Body of pancreas (tissue), 4 donors: Measurements from ENCODE around the gene SCAMP1. TPM values are rescaled to one million over a fixed set of nuclear protein-coding genes. Genes with fewer than 3 reads are reported as not detected.
A peak's percentile ranks its signal among the peaks of the same experiment; 100 is the strongest.

Experiments used
- ATAC-seq: fragments of 150-250 bp; one replicate; pipeline ENCODE4 v1.9.1; 2016
- DNase-seq, 4 donors: peaks; one replicate each; pipeline ENCODE4 v3.0.0-alpha.2; 2019
- H3K27ac ChIP-seq, 4 donors: fragments of 200-600 bp; sonication (generic); 1 replicate in 3 of 4; 2 replicates in 1 of 4; pipeline versions ENCODE4 v1.5.1 to v1.6.1; 2016 to 2019; ENCODE audit warnings: mild to moderate bottlenecking in 1 of 4, mixed read lengths in 1 of 4, moderate library complexity in 1 of 4
- H3K27me3 ChIP-seq, 2 donors: fragments of 200-600 bp; sonication (generic); one replicate each; pipeline ENCODE4 v1.6.0; 2016; ENCODE audit warnings: mild to moderate bottlenecking in 1 of 2
- H3K36me3 ChIP-seq, 2 donors: fragments of 200-600 bp; sonication (generic); replicated peaks in 1 of 2; 2 replicates each; pipeline ENCODE4 v1.5.1; 2016; ENCODE audit warnings: low read depth in 2 of 2; ENCODE audit not compliant: insufficient read depth in 1 of 2
- H3K4me1 ChIP-seq: fragments of 200-600 bp; sonication (generic); one replicate; pipeline ENCODE4 v1.6.0; 2016
- H3K4me3 ChIP-seq, 2 donors: fragments of 200-600 bp; sonication (generic); 1 replicate in 1 of 2; 2 replicates in 1 of 2; pipeline ENCODE4 v1.5.1; 2016 to 2019
- H3K9me3 ChIP-seq, 3 donors: fragments of 200-600 bp; sonication (generic); 1 replicate in 2 of 3; 2 replicates in 1 of 3; pipeline ENCODE4 v1.5.1; 2016
- CTCF ChIP-seq, 7 experiments: fragments of 450-650 bp in 4 of 7; fragments of 200-600 bp in 3 of 7; sonication (generic) in 3 of 7; IDR thresholded peaks; one replicate each; pipeline ENCODE4 v1.5.1; 2016 to 2019; ENCODE audit warnings: antibody characterized with exemption in 7 of 7
- POLR2A ChIP-seq, 3 donors: fragments of 450-650 bp; IDR thresholded peaks; one replicate each; pipeline ENCODE4 v1.6.1; 2016; ENCODE audit warnings: antibody characterized with exemption in 3 of 3, mild to moderate bottlenecking in 2 of 3
- WGBS, 2 donors: methylation state at CpG; one replicate each; pipeline ENCODE4 v1.1.5; 2017; 5-methylcytosine and 5-hydroxymethylcytosine counted together
- intact Hi-C: fragments of 100-400 bp; cut with DNase I; formaldehyde crosslinking; loops from one replicate; pipeline ENCODE4 v1.15.1; 2023
- total RNA-seq, 2 donors: library from RNA; depleted of rRNA; stranded (reverse); fragments of >200 nt; gene quantifications; one replicate each; pipeline ENCODE4 v1.1.0, GENCODE V29; 2016

Gene SCAMP1
- 10 to 100 TPM; 10.2 to 15.8 TPM for total RNA-seq

GRCh38 chr5:78359831-78360673 is at the start of gene SCAMP1:
Gene SCAMP1, plus strand, starts transcription at chr5:78360617. Its CDS starts 55 bp downstream, at chr5:78360672.
- Histone ChIP-seq H3K27me3 (no peaks in the 10 kb centered on the region), H3K4me3 (peak within 1 kb of the TSS; percentile 66 to 83), H3K36me3 (no peaks in the 10 kb centered on the region), H3K27ac (peak within 1 kb of the TSS; percentile 88 to 96 (median 94)), H3K9me3 (no peaks in the 10 kb centered on the region), H3K4me1 (peaks cover 25% of the 10 kb centered on the region)
- TF ChIP-seq CTCF (IDR thresholded peaks at IDR 0.05) = peak in 5 of 7 experiments; percentile 28 to 76 (median 50)
- peak; percentile 81 to 85 (median 83) for TF ChIP-seq POLR2A (IDR thresholded peaks at IDR 0.05)
- peak; percentile 89 to 93 (median 92) for DNase-seq
- ATAC-seq = peak; percentile 93
- WGBS, 2 donors = 0% methylated on average over 8 to 70 of the region's 79 CpGs
- intact Hi-C loops = no loop called here

- Histone ChIP-seq H3K27me3 (no peaks in the 10 kb centered on the region), H3K4me3 (no peak overlapping the region), H3K9me3 (no peaks in the 10 kb centered on the region), H3K36me3 (no peaks in the 10 kb centered on the region), H3K27ac (no peak overlapping the region), H3K4me1 (peaks cover 5% of the 10 kb centered on the region)
- DNase-seq (no peak), ATAC-seq (no peak)
- intact Hi-C loops = no loop called here
- WGBS, 2 donors = 82 to 86% methylated on average over 5 of the region's 5 CpGs
- no peak for TF ChIP-seq POLR2A (IDR thresholded peaks at IDR 0.05)
- no peak for TF ChIP-seq CTCF (IDR thresholded peaks at IDR 0.05)
These were observed 42.9 kb upstream of the SCAMP1 start for GRCh38 chr5:78317515-78317914.

GRCh38 chr5:78318337-78318736 is 42.1 kb upstream of the SCAMP1 start:
- no peak overlapping the region for H3K4me3 ChIP-seq
- H3K27me3 ChIP-seq = no peaks in the 10 kb centered on the region
- intact Hi-C loops = no loop called here
- TF ChIP-seq POLR2A (IDR thresholded peaks at IDR 0.05) = no peak
- no peak for TF ChIP-seq CTCF (IDR thresholded peaks at IDR 0.05)
- ATAC-seq = no peak
- WGBS, 2 donors = 93 to 99% methylated on average over 3 of the region's 3 CpGs
- H3K9me3 ChIP-seq = no peaks in the 10 kb centered on the region
- DNase-seq = no peak
- H3K36me3 ChIP-seq = no peaks in the 10 kb centered on the region
- no peak overlapping the region for H3K27ac ChIP-seq
- H3K4me1 ChIP-seq = peaks cover 5% of the 10 kb centered on the region

- Histone ChIP-seq H3K27ac (no peak overlapping the region), H3K27me3 (no peaks in the 10 kb centered on the region), H3K36me3 (no peaks in the 10 kb centered on the region), H3K9me3 (no peaks in the 10 kb centered on the region), H3K4me1 (peaks cover 5% of the 10 kb centered on the region), H3K4me3 (no peak overlapping the region)
- TF ChIP-seq CTCF (IDR thresholded peaks at IDR 0.05) (peak in 6 of 7 experiments; percentile 38 to 67 (median 54)), POLR2A (IDR thresholded peaks at IDR 0.05) (no peak)
- 37 to 43% methylated on average over 2 of the region's 2 CpGs for WGBS, 2 donors
- intact Hi-C loops = no loop called here
- ATAC-seq (no peak), DNase-seq (peak in 1 of 4 donors; percentile 28)
These were observed 40.0 kb upstream of the SCAMP1 start for GRCh38 chr5:78320401-78320800.
